OCI-LY7 (cell line): ENCODE results near the gene CLPSL1. TPM values are rescaled to one million over a fixed set of nuclear protein-coding genes. Genes with fewer than 3 reads are reported as not detected.

Source experiments
- BruUV-seq: library from RNA; stranded (reverse); fragments of 400-500 nt; replicated peaks from 2 replicates; lab custom pipeline; 2021; lab: Mats Ljungman, UMichigan
- CTCF ChIA-PET: fragments of 300-600 bp; sonication (Branson Sonifier 250); formaldehyde crosslinking; loops from one replicate; lab custom pipeline; 2022; ENCODE audit warnings: antibody characterized with exemption; ENCODE audit not compliant: unreplicated experiment; lab: Charles Lee
- POLR2A ChIA-PET: fragments of 300-600 bp; sonication (Branson Sonifier 250); formaldehyde crosslinking; loops from one replicate; lab custom pipeline; 2022; ENCODE audit warnings: antibody characterized with exemption; lab: Charles Lee
- DNase-seq: peaks from one replicate; pipeline ENCODE4 v3.0.0-alpha.2; 2015; ENCODE audit warnings: low spot score
- H2AFZ ChIP-seq: fragments of 200-600 bp; sonication (generic), shearing (Covaris generic); 2 replicates; pipeline ENCODE4 v1.6.1; 2014; ENCODE audit warnings: mild to moderate bottlenecking, antibody characterized with exemption, low read length, moderate library complexity
- H3K27ac ChIP-seq: fragments of 200-600 bp; sonication (generic); 2 replicates; pipeline ENCODE4 v1.5.1; 2014; ENCODE audit warnings: mixed run types, low read depth, mild to moderate bottlenecking, moderate library complexity, low read length, inconsistent platforms; ENCODE audit not compliant: poor library complexity, severe bottlenecking
- H3K36me3 ChIP-seq: fragments of 200-600 bp; sonication (generic); 2 replicates; pipeline ENCODE4 v1.6.1; 2014; ENCODE audit warnings: mild to moderate bottlenecking, antibody characterized with exemption, low read length, moderate library complexity, mixed read lengths; ENCODE audit not compliant: insufficient read depth
- H3K4me1 ChIP-seq: fragments of 200-600 bp; sonication (generic); 2 replicates; pipeline ENCODE4 v1.5.1; 2014; ENCODE audit warnings: mild to moderate bottlenecking, low read length; ENCODE audit not compliant: insufficient read depth, poor library complexity, severe bottlenecking
- H3K4me2 ChIP-seq: fragments of 200-600 bp; sonication (generic); 2 replicates; pipeline ENCODE4 v1.6.1; 2014; ENCODE audit warnings: mild to moderate bottlenecking, low read length
- H3K4me3 ChIP-seq: fragments of 200-600 bp; sonication (generic); 2 replicates; pipeline ENCODE4 v1.5.1; 2014; ENCODE audit warnings: mild to moderate bottlenecking, low read depth, low read length; ENCODE audit not compliant: poor library complexity, severe bottlenecking
- H3K79me2 ChIP-seq: fragments of 200-600 bp; sonication (generic); 2 replicates; pipeline ENCODE4 v1.6.1; 2016; ENCODE audit warnings: low read depth, mild to moderate bottlenecking, low read length, moderate library complexity, mixed read lengths; ENCODE audit not compliant: insufficient read depth
- H3K9me2 ChIP-seq: fragments of 200-600 bp; sonication (generic); 2 replicates; pipeline ENCODE4 v1.6.1; 2016; ENCODE audit warnings: mild to moderate bottlenecking, low read length, mixed read lengths; ENCODE audit not compliant: insufficient read depth
- H3K9me3 ChIP-seq: fragments of 200-600 bp; sonication (generic); 2 replicates; pipeline ENCODE4 v1.6.1; 2014; ENCODE audit warnings: mild to moderate bottlenecking, mixed run types, low read length, mixed read lengths
- H4K20me1 ChIP-seq: fragments of 200-600 bp; sonication (generic); 2 replicates; pipeline ENCODE4 v1.6.1; 2014; ENCODE audit warnings: mild to moderate bottlenecking, antibody characterized with exemption, low read length, moderate library complexity, mixed read lengths; ENCODE audit not compliant: insufficient read depth
- EZH2phosphoT487 ChIP-seq: fragments of 200-600 bp; sonication (generic); IDR thresholded peaks from 2 replicates; pipeline ENCODE4 v1.6.1; 2018; ENCODE audit warnings: low read depth, borderline replicate concordance, mild to moderate bottlenecking, mixed run types, antibody characterized with exemption, low read length, moderate library complexity, mixed read lengths
- intact Hi-C: fragments of 100-400 bp; cut with micrococcal nuclease; formaldehyde crosslinking; loops from one replicate; pipeline ENCODE4 v1.10.0; 2022; ENCODE audit not compliant: unreplicated experiment
- total RNA-seq, 2 experiments: library from RNA; depleted of rRNA in 1 of 2; stranded (reverse); fragments of >200 nt in 1 of 2; shearing (Covaris generic) in 1 of 2; gene quantifications; 2 replicates each; pipeline ENCODE4 v1.2.3, GENCODE V29; 2014 to 2022
- TF ChIP-seq, protein P1 (sequence below): fragments of 200-600 bp; sonication (generic); conservative IDR thresholded peaks from 2 replicates; pipeline ENCODE4 v1.5.1; 2014; ENCODE audit warnings: mild to moderate bottlenecking, antibody characterized with exemption, low read length, moderate library complexity, mixed read lengths

Gene CLPSL1
- total RNA-seq, 2 experiments from 2014 or later, result not detected

GRCh38 chr6:35776364-35777215 lies 4.2 kb upstream of the CLPSL1 start, which contains the start of gene CLPSL2:
Gene CLPSL2, plus strand, starts transcription at chr6:35776598. Its CDS starts 21 bp downstream, at chr6:35776619.
- TF ChIP-seq, protein P1, sequence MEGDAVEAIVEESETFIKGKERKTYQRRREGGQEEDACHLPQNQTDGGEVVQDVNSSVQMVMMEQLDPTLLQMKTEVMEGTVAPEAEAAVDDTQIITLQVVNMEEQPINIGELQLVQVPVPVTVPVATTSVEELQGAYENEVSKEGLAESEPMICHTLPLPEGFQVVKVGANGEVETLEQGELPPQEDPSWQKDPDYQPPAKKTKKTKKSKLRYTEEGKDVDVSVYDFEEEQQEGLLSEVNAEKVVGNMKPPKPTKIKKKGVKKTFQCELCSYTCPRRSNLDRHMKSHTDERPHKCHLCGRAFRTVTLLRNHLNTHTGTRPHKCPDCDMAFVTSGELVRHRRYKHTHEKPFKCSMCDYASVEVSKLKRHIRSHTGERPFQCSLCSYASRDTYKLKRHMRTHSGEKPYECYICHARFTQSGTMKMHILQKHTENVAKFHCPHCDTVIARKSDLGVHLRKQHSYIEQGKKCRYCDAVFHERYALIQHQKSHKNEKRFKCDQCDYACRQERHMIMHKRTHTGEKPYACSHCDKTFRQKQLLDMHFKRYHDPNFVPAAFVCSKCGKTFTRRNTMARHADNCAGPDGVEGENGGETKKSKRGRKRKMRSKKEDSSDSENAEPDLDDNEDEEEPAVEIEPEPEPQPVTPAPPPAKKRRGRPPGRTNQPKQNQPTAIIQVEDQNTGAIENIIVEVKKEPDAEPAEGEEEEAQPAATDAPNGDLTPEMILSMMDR, result no peak
- TF ChIP-seq EZH2phosphoT487, result no peak
- Histone ChIP-seq H3K4me1 (no peaks in the 10 kb centered on the region), H3K4me2 (0 out of 2 replicates have a peak within 1 kb of the TSS, but pooled peaks have one; percentile 19), H3K79me2 (no peaks in the 10 kb centered on the region), H3K4me3 (no peak within 1 kb of the TSS), H3K27ac (no peak within 1 kb of the TSS), H4K20me1 (no peaks in the 10 kb centered on the region), H2AFZ (no peak within 1 kb of the TSS), H3K9me2 (no peaks in the 10 kb centered on the region), H3K36me3 (no peaks in the 10 kb centered on the region), H3K9me3 (no peaks in the 10 kb centered on the region)
- CTCF ChIA-PET, result no interaction called here
- intact Hi-C loops, result no loop called here
- no TSS peak for BruUV-seq
- POLR2A ChIA-PET, result no interaction called here
- no peak for DNase-seq

- Histone ChIP-seq H3K79me2 (no peaks in the 10 kb centered on the region), H3K36me3 (no peaks in the 10 kb centered on the region), H3K27ac (no peak overlapping the region), H3K4me2 (no peak overlapping the region), H3K9me3 (no peaks in the 10 kb centered on the region), H2AFZ (no peak overlapping the region), H3K4me1 (no peaks in the 10 kb centered on the region), H3K4me3 (no peak overlapping the region), H3K9me2 (no peaks in the 10 kb centered on the region), H4K20me1 (no peaks in the 10 kb centered on the region)
- intact Hi-C loops, result no loop called here
- ChIA-PET POLR2A (no interaction called here), CTCF (no interaction called here)
- TF ChIP-seq EZH2phosphoT487, result no peak
- TF ChIP-seq, protein P1, result no peak
- no peak for DNase-seq
- BruUV-seq, result no TSS peak
Measured at GRCh38 chr6:35777356-35778102, 3.3 kb upstream of the CLPSL1 start.
